ENCODE results near the gene BTG1. TPM values are rescaled to one million over a fixed set of nuclear protein-coding genes. Genes with fewer than 3 reads are reported as not detected.
A peak's percentile ranks its signal among the peaks of the same experiment; 100 is the strongest.

BTG1 gene
- total RNA-seq, 1 experiment from 2014 or later = 72.4 TPM

GRCh38 chr12:92140896-92141536, 4.6 kb downstream of the BTG1 start:
- ChIA-PET POLR2A (ENCODE audit: unreplicated experiment) (interaction anchor here (0.7 kb wide), 3 partner anchors 87 to 362 kb away, joined by 3 to 8 read pairs (median 7); no protein-coding TSS in a partner anchor), CTCF (no interaction called here)
- no peak for DNase-seq
- H3K79me2 ChIP-seq (ENCODE audit: low read depth) = peaks cover 96% of the 10 kb centered on the region
- TF ChIP-seq EZH2 (IDR thresholded peaks at IDR 0.05; ENCODE audit: low read depth) = no peak
- TF ChIP-seq, protein P1, sequence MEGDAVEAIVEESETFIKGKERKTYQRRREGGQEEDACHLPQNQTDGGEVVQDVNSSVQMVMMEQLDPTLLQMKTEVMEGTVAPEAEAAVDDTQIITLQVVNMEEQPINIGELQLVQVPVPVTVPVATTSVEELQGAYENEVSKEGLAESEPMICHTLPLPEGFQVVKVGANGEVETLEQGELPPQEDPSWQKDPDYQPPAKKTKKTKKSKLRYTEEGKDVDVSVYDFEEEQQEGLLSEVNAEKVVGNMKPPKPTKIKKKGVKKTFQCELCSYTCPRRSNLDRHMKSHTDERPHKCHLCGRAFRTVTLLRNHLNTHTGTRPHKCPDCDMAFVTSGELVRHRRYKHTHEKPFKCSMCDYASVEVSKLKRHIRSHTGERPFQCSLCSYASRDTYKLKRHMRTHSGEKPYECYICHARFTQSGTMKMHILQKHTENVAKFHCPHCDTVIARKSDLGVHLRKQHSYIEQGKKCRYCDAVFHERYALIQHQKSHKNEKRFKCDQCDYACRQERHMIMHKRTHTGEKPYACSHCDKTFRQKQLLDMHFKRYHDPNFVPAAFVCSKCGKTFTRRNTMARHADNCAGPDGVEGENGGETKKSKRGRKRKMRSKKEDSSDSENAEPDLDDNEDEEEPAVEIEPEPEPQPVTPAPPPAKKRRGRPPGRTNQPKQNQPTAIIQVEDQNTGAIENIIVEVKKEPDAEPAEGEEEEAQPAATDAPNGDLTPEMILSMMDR (conservative IDR thresholded peaks at IDR 0.05) = no peak
- H4K20me1 ChIP-seq (ENCODE audit: insufficient read depth) = peaks cover 38% of the 10 kb centered on the region
- H3F3A ChIP-seq (ENCODE audit: insufficient read depth, low read depth) = peaks cover 47% of the 10 kb centered on the region
- peaks cover 71% of the 10 kb centered on the region for H3K4me1 ChIP-seq (replicated peaks; ENCODE audit: insufficient read depth)
- no peaks in the 10 kb centered on the region for H3K9me2 ChIP-seq (ENCODE audit: insufficient read depth)
- peak overlapping the region; percentile 72 for H3K4me3 ChIP-seq
- intact Hi-C loops (cut with micrococcal nuclease; ENCODE audit: unreplicated experiment) = loop anchor here (5.0 to 10.0 kb wide), 3 partner anchors 224 to 566 kb away; no protein-coding TSS in a partner anchor
- peak overlapping the region; percentile 96 for H3K27ac ChIP-seq
- no peak overlapping the region for H2AFZ ChIP-seq
- H3K4me2 ChIP-seq = peak overlapping the region; percentile 96
- no peaks in the 10 kb centered on the region for H3K9me3 ChIP-seq (ENCODE audit: insufficient read depth, low read depth)
- peaks cover 76% of the 10 kb centered on the region for H3K36me3 ChIP-seq (ENCODE audit: low read depth)
- no TSS peak for BruUV-seq (replicated peaks)
- no peaks in the 10 kb centered on the region for H3K27me3 ChIP-seq (ENCODE audit: insufficient read depth, low read depth)

- TF ChIP-seq, protein P1 (conservative IDR thresholded peaks at IDR 0.05) = no peak
- TF ChIP-seq EZH2 (IDR thresholded peaks at IDR 0.05; ENCODE audit: low read depth) = no peak
- no peak for DNase-seq
- peaks cover 83% of the 10 kb centered on the region for H3K36me3 ChIP-seq (ENCODE audit: low read depth)
- H3K27ac ChIP-seq = peak overlapping the region; percentile 96
- peaks cover 100% of the 10 kb centered on the region for H3K79me2 ChIP-seq (ENCODE audit: low read depth)
- H3K4me1 ChIP-seq (replicated peaks; ENCODE audit: insufficient read depth) = peaks cover 75% of the 10 kb centered on the region
- H3K9me3 ChIP-seq (ENCODE audit: insufficient read depth, low read depth) = no peaks in the 10 kb centered on the region
- H3K4me2 ChIP-seq = peak overlapping the region; percentile 96
- intact Hi-C loops (cut with micrococcal nuclease; ENCODE audit: unreplicated experiment) = loop anchor here (5.0 to 10.0 kb wide), 3 partner anchors 225 to 565 kb away; no protein-coding TSS in a partner anchor
- H3F3A ChIP-seq (ENCODE audit: insufficient read depth, low read depth) = peaks cover 50% of the 10 kb centered on the region
- no peak overlapping the region for H2AFZ ChIP-seq
- no TSS peak for BruUV-seq (replicated peaks)
- peaks cover 38% of the 10 kb centered on the region for H4K20me1 ChIP-seq (ENCODE audit: insufficient read depth)
- H3K9me2 ChIP-seq (ENCODE audit: insufficient read depth) = no peaks in the 10 kb centered on the region
- no peaks in the 10 kb centered on the region for H3K27me3 ChIP-seq (ENCODE audit: insufficient read depth, low read depth)
- peak overlapping the region; percentile 72 for H3K4me3 ChIP-seq
- CTCF ChIA-PET = no interaction called here
- POLR2A ChIA-PET (ENCODE audit: unreplicated experiment) = no interaction called here
These were observed 5.5 kb downstream of the BTG1 start for GRCh38 chr12:92140156-92140555.

GRCh38 chr12:92139634-92140150, 6.0 kb downstream of the BTG1 start:
- POLR2A ChIA-PET (ENCODE audit: unreplicated experiment) = no interaction called here
- H4K20me1 ChIP-seq (ENCODE audit: insufficient read depth) = peaks cover 38% of the 10 kb centered on the region

More at GRCh38 chr12:92139634-92140150, 6.0 kb downstream of the BTG1 start:
- no TSS peak for BruUV-seq (replicated peaks)
- intact Hi-C loops (cut with micrococcal nuclease; ENCODE audit: unreplicated experiment) = loop anchor here (2.0 to 10.0 kb wide), 4 partner anchors 153 to 565 kb away; no protein-coding TSS in a partner anchor
- Histone ChIP-seq H3K4me2 (peak overlapping the region; percentile 96), H3K4me3 (peak overlapping the region; percentile 72), H3F3A (ENCODE audit: insufficient read depth, low read depth) (peaks cover 50% of the 10 kb centered on the region), H3K27me3 (ENCODE audit: insufficient read depth, low read depth) (no peaks in the 10 kb centered on the region), H3K9me2 (ENCODE audit: insufficient read depth) (no peaks in the 10 kb centered on the region), H3K36me3 (ENCODE audit: low read depth) (peaks cover 88% of the 10 kb centered on the region), H3K27ac (peak overlapping the region; percentile 96), H2AFZ (no peak overlapping the region), H3K9me3 (ENCODE audit: insufficient read depth, low read depth) (no peaks in the 10 kb centered on the region), H3K79me2 (ENCODE audit: low read depth) (peaks cover 100% of the 10 kb centered on the region), H3K4me1 (replicated peaks; ENCODE audit: insufficient read depth) (peaks cover 80% of the 10 kb centered on the region)
- peak; percentile 51 to 81 for DNase-seq
- CTCF ChIA-PET = no interaction called here
- TF ChIP-seq EZH2 (IDR thresholded peaks at IDR 0.05; ENCODE audit: low read depth) = no peak
- TF ChIP-seq, protein P1 (conservative IDR thresholded peaks at IDR 0.05) = no peak

All from PC-9 (cell line).